Fibroblast of upper back skin (primary cell): ENCODE measurements around the gene ACBD7.
A peak's percentile ranks its signal among the peaks of the same experiment; 100 is the strongest.

Source experiments
- DNase-seq: peaks from one replicate; pipeline ENCODE4 v3.0.0-alpha.2; 2013

The ACBD7 gene

DNA sequence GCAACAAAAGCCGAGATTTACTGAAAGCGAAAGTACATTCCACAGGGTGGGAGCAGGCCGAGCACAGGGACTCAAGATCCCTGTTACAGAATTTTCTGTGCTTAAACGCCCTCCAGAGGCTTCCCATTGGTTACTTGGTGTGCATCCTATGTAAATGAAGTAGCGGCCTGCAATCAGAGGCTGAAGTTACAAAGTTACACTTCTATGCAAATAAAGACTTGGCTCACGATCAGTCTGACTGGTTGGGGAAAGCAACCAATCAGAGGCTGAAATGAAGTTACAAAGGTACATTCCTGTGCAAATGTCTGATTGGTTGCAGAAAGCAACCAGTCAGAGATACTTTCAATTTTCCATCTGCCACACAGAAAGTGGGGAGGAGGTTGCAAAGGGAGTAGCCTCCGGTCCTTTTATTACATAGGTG lies 4.1 kb downstream of the ACBD7 start:
- DNase-seq: peak; percentile 89

DNA sequence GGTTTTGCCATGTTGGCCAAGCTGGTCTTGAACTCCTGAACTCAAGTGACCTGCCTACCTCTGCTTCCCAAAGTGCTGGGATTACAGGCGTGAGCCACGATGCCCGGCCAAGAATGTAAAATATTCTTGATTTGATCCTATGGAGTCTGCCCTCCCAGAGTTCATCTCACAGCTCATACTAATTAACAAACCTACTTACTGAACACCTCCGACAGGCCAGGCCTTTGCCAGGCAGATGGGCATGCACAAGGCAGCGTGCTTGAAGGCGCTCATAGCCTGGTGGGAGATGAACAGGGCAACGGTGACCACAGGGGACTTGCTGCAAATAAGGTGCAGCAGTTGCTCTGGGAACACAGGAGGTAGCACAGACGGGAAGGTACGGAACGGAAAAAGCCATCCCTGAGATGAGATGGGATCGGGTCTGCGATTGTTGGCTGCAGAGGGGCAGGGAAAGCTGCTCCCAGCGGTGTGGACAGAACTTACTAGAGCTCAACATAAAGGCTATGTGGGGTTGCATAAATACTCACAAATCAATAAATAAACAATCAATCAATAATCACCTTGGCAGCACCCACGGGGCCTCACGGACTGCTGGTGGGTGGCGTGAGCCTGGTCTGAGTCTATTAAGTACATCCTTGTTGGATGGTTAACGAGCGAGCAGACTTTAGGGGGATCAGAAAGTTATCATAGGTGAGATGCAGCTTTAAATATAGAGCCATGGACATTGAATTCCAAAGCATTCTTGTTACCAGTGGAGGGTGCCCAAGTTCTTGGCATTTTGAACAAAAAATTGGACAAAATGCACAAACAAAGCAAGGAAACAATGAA lies 4.7 kb downstream of the ACBD7 start:
- no peak for DNase-seq

DNA sequence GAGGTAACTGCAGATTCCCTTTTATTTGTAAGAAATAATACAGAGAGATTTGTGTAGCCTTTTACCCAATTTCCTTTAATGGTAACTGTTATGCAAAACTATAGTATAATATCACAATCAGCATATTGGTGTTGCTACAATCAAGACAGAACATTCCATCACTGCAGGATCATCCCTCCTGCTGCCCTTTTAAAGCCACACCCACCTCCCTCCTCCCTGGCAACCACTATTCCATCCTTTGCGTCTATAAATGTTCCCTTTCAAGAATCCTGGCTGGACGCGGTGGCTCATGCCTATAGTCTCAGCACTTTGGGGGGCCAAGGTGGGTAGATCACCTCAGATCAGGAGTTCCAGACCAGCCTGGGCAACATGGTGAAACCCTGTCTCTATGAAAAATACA lies 13.2 kb downstream of the ACBD7 start:
- DNase-seq: no peak

DNA sequence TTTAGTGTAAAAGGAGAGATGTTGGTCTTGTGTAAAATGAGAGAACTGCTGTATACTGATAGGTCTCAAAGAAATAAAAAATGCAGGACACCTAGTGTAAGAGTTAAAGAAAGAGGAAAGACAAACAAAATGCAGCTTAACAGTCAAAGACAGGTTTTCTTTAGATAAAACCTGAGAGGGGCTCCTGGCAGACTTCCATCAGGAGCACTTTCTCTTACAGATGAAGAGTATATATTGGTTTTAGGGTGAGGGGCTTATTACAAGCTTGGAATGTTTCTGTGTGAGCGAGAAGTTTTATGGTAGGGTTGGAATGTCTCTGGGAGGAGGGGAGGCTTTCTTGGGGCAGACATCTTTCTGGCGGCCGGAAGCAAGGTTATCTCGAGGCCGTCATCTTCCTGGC lies 16.2 kb downstream of the ACBD7 start:
- no peak for DNase-seq

DNA sequence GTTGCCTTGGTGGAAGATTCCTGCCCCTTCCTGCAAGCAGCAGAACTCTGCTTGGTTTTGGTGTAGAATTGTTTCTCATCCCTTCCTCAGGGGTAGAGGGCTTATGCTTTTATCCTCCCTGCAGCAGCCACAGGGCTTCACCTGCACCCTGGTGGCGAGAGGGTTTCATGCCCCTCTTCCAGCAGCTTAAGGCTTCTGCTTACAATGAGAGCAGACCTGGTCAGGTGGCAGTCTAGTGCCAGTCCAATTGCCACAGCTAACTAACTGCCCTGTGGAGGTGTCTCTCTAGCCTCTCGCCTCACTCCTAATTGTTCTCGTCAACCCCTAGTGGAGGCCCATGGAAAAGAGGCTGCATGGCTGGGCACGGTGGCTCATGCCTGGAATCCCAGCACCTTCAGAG lies 19.3 kb downstream of the ACBD7 start:
- no peak for DNase-seq

DNA sequence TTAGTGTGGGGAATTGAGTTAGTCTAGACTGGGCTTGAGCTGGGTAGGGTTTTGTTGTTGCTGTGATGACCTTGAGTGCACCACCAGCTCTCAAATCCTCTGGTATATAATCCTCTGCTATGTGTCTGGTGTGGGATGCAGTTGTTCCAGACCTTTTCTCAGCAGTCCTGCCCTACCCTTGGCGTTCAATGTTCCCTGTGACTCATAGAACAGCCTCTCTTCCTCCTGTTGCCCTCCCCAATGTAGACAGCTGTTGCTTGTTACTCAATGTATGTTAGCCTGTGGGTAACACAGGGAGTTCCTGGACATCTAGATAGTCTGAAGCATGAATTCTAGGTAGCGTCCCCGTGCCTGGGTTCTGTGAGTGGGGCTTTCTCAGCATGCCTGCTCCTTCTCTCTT lies 19.8 kb downstream of the ACBD7 start:
- peak; percentile 32 for DNase-seq

DNA sequence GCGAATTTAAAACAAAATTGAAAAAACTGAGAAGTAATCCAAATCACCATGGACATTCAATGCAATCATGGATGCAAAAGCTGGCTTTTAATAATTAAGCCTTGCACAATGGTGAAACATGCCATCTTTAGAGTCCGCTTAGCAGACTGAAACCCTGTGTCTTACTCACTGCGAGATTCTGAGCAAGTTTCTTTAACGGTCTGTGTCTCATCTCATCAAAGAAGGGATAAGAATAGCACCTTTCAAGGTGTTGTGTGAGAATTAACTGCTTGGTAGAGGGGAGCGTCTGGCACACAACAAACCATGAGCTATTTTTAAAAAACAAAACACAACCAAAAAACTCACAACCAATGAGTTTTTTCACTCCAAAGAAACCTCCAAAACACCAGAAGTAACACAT lies 21.4 kb downstream of the ACBD7 start:
- DNase-seq: no peak

DNA sequence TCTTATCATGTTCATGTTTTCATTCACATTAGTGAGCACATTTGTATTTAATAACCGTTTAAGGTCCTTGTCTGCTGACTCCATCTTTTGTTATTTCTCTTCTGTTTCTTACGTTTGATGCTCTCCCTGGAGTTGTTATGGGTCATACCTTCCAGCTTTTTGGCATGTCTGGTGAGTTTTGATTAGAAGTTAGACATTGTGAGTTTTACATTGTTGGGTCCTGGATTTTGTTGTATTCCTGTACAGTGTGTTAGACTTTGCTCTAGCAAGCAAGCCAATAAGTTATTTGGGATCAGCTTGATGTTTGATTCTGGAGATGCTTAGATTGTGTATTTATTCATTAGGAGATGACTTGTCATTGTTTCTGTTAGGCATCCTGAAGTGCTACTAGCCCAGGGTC lies 27.9 kb downstream of the ACBD7 start:
- DNase-seq: no peak

DNA sequence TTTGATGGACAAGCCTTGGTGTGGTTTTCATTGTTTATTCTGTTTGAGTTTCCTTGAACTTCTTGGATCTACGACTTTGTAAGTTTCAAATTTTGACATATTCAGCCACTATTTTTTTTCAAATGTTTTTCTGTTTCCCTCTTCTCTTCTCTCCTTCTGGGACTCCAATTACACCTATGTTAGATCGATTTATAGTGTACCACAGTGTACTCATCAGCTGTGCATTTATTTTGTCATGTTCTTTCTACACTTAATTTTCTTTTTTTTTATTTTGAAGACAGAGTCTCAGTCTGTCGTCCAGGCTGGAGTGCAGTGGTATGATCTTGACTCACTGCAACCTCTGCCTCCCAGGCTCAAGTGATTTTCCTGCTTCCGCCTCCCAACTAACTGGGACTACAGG lies 28.7 kb downstream of the ACBD7 start:
- DNase-seq: no peak

DNA sequence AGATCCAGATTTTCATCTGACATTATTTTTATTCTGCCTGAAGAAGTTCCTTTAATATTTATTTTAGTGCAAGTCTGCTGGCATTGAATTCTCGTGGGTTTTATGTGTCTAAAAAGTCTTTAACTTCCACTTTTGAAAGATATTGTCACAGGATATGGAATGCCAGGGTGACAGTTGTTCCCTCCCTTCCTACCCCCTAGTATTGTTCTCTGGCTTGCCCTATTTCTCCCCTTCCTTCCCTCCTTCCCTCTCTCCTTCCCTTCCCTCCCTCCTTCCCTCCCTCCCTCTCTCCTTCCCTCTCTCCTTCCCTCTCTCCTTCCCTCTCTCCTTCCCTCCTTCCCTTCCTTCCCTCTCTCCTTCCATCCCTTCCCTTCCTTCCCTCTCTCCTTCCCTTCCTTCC lies 29.9 kb downstream of the ACBD7 start:
- DNase-seq: no peak

DNA sequence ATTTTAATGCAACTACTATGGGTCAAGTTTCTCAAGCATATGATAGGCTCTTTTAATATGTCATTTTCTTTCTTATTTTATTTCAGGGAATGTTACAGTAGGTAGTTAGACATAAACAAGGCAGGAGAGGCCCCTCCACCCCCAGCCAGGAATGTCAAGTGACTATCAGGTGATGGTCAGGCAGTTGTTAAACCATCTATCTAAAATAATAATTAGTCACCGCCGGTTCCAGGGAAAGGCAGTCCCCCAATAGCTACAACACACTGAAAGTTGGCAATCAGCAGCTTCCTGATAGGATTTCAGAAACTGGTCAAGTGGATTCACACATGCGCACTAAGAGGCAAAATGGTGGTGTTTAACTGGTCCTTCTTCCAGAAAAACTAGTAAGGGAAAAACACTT lies 35.5 kb downstream of the ACBD7 start:
- no peak for DNase-seq

DNA sequence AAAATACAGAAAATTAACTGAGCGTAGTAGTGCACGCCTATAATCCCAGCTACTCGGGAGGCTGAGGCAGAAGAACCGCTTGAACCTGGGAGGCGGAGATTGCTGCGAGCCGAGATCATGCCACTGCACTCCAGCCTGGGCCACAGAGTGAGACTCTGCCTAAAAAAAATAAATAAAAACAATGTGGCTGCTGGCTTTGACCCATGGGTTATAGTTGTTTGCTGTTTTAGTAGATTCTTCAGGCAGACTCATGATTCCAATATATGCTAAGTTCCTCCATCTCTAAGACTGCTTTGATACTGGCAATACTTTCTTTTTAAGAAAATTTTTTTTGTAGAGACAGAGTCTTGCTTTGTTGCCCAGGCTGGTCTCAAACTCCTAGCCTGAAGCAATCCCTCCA lies 36.5 kb downstream of the ACBD7 start:
- no peak for DNase-seq

DNA sequence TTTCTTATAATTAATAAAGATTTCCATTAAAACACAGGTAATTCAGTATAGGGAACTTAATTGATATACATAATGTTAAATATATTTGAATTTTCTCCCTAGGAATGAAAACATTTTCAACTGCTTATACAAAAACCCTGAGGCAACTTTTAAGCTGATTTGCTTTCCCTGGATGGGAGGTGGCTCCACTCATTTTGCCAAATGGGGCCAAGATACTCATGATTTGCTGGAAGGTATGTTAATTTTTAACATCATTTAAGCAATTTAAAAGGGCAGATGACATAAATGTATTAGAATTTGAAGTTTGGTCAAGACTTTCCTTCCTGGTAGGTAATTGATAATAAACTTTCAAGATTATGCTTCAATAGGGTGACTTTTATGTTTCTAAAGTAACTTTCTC lies 39.0 kb downstream of the ACBD7 start:
- no peak for DNase-seq

DNA sequence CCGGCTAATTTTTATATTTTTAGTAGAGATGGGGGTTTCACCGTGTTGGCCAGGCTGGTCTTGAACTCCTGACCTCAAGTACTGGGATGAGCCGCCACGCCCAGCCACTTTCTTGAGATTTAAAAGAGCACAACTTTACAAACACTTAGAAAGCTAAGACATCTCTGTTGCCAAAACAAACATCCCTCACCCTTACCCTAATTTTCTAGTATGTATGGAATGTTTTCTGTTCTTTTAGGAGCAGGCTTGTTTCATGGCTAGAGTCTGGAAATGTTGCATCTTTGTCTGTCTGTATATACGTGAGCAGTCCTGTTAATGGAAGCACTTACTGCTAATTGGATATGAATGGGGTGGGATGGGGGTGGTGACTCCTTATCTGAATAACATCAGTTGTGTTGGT lies 42.0 kb downstream of the ACBD7 start:
- DNase-seq: peak; percentile 40

DNA sequence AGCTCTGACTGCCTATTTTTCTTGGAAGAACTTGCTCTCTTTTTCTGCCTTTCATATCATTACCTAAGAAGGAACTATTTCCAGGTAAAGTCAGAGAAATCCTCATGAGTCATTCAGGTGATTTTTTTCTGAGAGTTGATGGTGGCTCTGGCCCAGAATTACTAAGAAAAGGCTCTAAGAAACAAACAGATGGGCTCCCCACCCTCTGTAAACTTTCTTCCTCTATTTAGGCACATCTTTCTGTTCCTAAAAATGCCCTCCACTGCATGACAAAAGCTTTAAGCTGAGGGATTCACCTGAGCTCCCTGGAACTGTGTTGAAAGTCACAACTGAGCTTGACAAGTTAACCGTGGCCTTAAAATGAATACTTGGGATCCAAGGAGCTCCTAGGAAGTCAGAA lies 43.2 kb downstream of the ACBD7 start:
- DNase-seq: no peak

DNA sequence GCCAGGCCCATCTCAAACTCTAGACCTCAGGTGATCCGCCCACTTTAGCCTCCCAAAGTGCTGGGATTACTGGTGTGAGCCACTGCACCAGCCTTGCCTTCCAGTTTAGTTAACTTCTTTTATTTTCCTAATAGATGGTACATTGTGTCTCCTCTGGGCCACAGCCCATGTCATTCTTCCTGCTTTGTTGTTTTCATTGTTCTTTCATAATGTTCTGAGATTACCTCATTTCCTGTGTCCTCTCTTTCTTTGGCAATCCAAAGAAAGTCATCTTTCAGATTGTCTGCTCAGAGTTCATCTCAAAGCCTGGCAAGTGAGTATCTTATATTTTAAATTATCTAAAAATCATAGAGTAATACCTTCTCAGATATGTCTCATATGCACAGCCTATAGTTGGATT lies 44.9 kb downstream of the ACBD7 start, which contains the start of gene OLAH:
OLAH (plus strand) TSS at position 270 of the 400 bp plus-strand sequence. CDS start 3,346 bp downstream, outside the sequence.
- no peak for DNase-seq

DNA sequence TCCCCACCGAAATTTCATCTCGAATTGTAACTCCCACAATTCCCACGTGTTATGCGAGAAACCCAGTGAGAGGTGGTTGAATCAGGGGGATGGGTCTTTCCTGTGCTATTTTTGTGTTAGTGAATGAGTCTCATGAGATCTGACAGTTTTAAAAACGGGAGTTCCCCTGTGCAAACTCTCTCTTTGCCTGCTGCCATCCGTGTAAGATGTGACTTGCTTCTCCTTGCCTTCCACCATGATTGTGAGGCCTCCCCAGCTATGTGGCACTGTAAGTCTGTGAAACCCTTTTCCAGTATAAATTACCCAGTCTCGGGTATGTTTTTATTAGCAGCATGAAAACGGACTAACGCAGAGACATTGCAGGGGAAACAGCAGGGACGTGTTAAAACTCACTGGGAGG lies 50.2 kb downstream of the ACBD7 start:
- DNase-seq: no peak

DNA sequence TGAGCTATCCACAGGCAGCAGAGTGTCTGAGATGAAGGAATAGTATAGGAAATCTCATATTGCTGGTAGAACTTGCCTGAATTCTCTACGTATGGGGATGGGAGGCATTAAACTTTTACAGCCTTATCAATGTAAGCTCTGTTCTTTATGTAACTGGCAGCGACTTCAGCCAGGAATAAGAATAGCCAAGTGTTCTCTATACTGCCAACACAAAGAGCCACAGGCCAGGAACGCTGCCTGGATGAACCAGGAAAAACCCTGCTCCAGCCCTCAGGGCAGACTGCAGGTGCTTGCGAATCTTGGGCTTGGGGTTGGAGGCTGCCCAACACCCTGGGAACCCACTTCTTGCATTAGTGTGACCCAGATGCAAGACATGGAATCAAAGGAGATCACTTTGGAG lies 50.9 kb downstream of the ACBD7 start:
- no peak for DNase-seq

DNA sequence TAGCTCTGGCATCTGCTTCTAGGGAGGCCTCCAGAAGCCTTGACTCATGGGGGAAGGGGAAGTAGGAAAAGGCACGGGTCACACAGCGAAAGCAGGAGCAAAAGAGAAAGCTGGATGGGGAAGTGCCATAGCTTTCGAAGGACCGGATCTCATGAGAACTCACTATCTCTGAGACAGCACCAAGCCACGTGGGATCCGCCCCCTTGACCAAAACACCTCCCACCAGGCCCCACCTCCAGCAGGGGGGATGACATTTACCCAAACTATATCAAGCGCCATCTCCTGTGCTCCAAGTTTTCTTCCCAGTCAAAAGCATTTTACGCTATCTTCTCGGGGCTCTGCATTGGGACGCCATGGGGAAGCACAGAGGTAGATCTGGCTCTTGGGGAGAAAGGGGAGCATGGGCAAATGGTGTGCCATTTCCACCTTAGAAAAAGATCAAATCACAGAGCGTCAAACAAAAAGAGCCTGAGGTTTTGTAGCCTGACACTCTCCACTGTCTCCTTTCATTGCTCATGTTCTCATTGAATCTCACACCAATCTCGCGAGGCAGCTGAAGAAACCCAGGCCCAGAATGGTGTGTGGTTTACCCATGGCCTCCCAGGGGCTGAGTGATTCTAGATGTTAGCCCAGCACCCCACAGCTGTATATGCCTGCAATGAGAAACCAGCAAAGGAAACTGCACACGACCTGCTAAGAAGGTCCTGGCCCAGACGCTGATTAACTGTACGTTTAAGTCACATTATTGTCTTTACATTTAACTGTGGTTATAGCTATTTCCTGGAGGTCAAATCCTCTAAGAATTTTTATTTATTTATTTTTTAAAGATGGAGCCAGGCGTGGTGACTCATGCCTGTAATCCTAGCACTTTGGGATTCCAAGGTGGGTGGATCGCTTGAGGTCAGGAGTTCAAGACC lies 52.9 kb downstream of the ACBD7 start:
- DNase-seq: peak; percentile 59

DNA sequence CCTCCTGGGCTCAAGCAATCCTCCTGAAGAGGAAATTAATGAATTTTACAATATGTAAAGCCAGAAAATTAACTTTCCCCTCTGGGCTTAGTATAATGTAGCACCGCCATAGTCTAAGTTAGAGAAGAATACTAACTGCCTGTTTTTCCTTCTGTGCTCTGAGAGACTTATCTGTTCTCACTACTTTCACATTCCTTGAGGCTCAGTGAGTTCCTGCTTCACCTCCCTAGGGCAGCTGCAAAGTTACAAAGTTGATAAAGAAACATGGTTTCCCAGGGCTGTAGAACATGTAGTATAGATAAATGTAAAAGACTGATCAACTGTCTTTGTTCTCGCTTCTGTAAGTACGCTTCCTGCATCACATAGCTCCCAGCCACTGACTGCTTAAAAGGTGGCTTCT lies 60.8 kb downstream of the ACBD7 start:
- DNase-seq: no peak
